ENCODE data around the gene PPP1CB. TPM values are rescaled to one million over a fixed set of nuclear protein-coding genes. Genes with fewer than 3 reads are reported as not detected.
"Not testable (repeated sequence)": the region's sequence is repeated elsewhere in the genome, so short reads cannot be mapped to it uniquely, and the experiment has no call there.

PPP1CB gene
- total RNA-seq, 1 donor from 2014 or later = 180 TPM

GRCh38 chr2:28742619-28743018 lies 9.0 kb upstream of the PPP1CB start:
- intact Hi-C loops (cut with micrococcal nuclease) = not testable (repeated sequence)

GRCh38 chr2:28745225-28745624 lies 6.4 kb upstream of the PPP1CB start:
- intact Hi-C loops (cut with micrococcal nuclease) = no loop called here

DNA sequence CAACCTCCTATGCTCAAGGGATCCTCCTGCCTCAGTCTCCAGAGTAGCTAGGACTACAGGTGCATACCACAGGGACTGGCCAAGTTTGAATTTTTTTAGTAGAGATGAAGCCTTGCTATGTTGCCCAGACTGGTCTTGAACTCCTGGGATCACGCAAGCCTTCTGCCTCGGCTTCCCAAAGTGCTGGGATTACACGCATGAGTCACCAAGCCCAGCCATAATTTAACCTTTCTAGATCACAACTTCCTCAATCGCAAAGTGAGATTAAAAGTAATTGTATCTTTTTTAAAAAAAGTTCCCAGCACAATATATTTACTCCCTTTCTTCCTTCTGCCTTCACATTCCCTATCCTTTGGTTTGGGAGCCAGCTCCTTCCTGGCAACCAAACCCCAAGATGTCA lies 5.8 kb upstream of the PPP1CB start:
- intact Hi-C loops (cut with micrococcal nuclease) = no loop called here

- intact Hi-C loops (cut with micrococcal nuclease) = no loop called here
Measured at GRCh38 chr2:28746429-28747111, 5.1 kb upstream of the PPP1CB start.

GRCh38 chr2:28747714-28748113 lies 3.9 kb upstream of the PPP1CB start:
- intact Hi-C loops (cut with micrococcal nuclease) = no loop called here

- intact Hi-C loops (cut with micrococcal nuclease) = no loop called here
Measured at GRCh38 chr2:28748176-28748575, 3.5 kb upstream of the PPP1CB start.

GRCh38 chr2:28748941-28749340 lies 2.7 kb upstream of the PPP1CB start:
- intact Hi-C loops (cut with micrococcal nuclease) = no loop called here

DNA sequence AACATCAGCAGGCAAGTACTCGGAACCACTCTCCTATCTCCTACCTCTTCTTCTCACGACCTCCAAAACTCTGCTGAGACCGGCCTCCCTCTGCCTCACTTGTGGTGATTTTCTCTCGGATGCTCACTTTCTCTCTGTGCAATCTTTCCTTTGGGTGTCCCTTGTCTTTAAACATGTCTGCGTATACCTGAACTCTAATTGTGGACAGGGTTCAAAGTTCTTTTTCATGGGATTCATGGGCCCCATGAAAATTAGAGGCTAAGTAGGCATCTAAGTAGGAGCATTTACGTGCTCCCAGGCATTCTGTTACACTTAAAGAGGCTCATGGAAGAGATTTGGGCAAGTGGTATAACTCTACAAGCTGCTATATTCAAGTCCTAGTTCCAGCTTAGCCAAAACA lies 2.1 kb upstream of the PPP1CB start:
- intact Hi-C loops (cut with micrococcal nuclease) = no loop called here

GRCh38 chr2:28750316-28751251 lies 1.0 kb upstream of the PPP1CB start:
- intact Hi-C loops (cut with micrococcal nuclease) = loop anchor here (1.0 to 5.0 kb wide), 7 partner anchors 69 to 860 kb away; partner anchors contain the start of genes BABAM2, CLIP4, RBKS and TRMT61B

DNA sequence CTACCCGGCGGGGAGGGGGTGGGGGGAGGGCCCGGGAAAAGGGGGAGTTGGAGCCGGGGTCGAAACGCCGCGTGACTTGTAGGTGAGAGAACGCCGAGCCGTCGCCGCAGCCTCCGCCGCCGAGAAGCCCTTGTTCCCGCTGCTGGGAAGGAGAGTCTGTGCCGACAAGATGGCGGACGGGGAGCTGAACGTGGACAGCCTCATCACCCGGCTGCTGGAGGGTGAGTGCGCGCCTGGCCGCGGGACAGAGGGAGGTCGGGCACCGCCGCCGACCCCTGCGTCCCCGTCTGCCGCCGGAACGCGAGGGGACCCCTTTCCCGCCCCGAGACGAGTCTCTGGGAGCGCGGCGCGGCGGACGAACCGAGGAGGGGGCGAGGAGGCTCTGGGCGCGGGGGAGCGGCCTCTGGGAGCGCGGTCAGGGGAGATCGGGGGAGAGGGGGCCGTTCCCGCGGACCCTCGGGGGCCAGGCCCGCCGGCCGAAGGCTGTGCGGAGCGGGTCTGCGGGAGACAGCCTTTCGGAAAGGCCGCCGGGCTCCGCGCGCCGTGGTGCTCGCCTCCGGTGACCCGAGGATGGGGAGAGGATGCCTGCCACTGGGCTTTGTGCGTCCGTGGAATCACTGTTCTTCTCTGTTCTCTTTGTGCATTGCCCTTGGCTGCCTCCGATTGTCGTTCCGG lies 463 bp downstream of the PPP1CB start:
- intact Hi-C loops (cut with micrococcal nuclease) = loop anchor here (1.0 to 5.0 kb wide), 7 partner anchors 71 to 861 kb away; partner anchors contain the start of genes BABAM2, CLIP4, RBKS and TRMT61B

GRCh38 chr2:28752631-28753376 lies 1.2 kb downstream of the PPP1CB start:
- intact Hi-C loops (cut with micrococcal nuclease) = loop anchor here (1.0 to 5.0 kb wide), 4 partner anchors 140 to 364 kb away; partner anchors contain the start of gene CLIP4

GRCh38 chr2:28754321-28754720 lies 2.7 kb downstream of the PPP1CB start:
- intact Hi-C loops (cut with micrococcal nuclease) = loop anchor here (5.0 kb wide), 1 partner anchor 363 kb away; the partner anchor contains the start of gene CLIP4

- intact Hi-C loops (cut with micrococcal nuclease) = no loop called here
Measured at GRCh38 chr2:28755421-28755820, 3.8 kb downstream of the PPP1CB start.

- intact Hi-C loops (cut with micrococcal nuclease) = no loop called here
Measured at GRCh38 chr2:28758459-28758858, 6.8 kb downstream of the PPP1CB start.

DNA sequence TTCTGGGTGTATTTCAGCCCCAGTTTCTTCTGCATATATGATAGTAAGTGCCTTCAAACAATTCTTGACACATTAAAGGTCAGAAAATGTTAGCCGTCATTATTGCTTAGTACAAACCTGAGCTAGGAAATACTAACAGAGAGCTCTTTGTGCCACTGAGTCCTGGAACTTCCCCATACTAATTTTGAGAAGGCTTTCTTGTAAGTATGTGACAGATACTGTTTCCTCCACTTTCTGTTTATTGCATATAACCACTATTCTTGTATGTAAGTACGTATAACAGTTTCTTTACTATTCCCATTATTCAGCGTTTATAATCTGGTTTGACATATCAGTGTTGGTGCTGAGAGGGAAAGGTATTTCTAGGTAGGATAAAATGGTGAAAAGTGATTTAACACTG lies 9.8 kb downstream of the PPP1CB start:
- intact Hi-C loops (cut with micrococcal nuclease) = no loop called here

DNA sequence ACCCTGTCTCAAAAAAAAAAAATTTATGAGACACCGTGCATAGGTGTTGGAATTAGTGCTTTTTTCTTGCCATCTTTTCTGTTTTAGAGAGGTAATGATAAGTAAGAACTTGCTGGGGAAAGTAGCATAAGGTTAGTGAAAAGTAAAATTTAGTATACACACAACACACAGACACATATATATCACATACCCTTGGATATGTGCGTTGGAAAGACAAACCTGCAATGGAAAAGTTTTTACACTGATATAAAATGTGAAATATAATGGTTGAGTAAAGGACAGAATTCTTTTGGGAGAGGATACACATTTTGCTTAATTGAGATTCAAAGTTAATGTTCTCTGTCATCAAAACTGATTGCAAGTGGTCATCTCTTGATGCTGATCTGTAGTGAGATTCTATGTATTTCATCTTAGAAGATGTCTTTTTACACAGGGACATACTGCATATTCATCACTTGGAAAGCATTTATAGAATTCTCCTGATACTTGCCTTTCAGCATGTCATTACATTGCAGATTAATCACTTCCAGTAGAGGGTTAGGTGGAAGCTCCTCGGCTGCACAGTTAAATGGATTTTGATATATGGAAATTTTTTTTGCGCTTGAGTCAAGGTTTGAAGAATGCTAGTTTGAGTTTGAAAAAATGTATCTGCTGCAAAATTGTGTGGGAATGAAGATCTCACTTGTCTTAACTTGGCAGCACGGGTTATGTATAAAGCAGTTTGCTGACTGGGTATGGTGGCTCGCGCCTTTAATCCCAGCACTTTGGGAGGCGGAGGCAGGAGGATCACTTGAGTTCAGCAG lies 13.5 kb downstream of the PPP1CB start:
- intact Hi-C loops (cut with micrococcal nuclease) = no loop called here

DNA sequence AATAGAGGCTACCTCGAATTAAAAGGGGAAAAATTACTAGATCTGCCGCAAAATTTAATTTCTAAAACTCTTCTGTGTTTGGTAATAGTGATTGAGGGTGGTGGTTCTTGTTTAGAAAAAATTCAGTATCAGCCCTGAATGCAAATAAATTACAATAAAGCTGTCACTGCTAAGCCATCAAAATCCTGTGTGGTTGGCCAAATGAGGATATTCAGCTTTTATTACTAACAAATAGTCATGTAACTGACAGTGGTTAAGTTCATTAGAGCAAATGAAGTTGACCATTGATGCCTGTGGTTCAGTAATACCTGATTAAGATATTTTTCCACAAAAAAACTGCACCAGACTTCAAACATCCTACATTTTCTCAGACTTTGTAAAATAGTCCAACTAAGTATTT lies 14.4 kb downstream of the PPP1CB start:
- intact Hi-C loops (cut with micrococcal nuclease) = no loop called here

DNA sequence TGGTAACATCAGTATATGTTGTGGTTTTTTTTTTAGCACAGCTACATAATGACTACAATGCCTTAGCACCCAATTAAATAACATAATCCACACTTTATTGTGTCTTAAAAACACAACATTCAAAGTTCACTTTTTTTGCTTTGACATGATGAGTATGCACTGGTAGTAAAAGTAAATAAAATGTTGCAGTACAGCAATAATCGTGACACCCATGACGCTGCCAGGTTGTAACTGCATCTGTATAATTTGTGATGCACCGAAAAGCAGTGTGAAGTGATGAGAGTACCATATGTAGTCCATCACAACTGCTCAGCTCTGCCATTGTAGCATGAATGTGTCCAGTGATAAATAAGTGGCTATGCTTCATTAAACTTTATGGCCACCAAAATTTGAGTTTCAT lies 15.7 kb downstream of the PPP1CB start:
- intact Hi-C loops (cut with micrococcal nuclease) = no loop called here

DNA sequence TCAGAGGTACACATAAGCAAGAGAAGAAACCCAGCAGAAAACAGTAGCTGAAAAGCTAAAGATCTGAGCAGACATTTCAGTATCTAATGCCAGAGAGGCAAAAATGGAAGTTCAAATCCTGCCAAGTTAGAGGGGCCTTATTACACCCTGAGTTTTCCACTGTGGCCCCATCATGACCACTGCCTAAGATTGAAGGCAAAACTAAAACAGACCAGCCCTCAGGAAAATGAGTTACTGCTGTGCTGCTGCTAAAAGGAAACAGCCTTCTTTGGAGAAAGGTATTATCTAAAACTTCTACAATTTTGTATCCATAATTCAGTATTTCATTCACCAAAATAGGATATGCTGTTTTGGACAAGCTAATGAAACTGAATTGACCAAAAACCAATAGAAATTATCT lies 16.8 kb downstream of the PPP1CB start:
- intact Hi-C loops (cut with micrococcal nuclease) = no loop called here

GRCh38 chr2:28768952-28769351 lies 17.3 kb downstream of the PPP1CB start:
- intact Hi-C loops (cut with micrococcal nuclease) = no loop called here
